DOHH2 (cell line): Measurements from ENCODE around the gene HTRA3.

Source experiments
- CTCF ChIP-seq: fragments of 200-600 bp; sonication (generic); IDR thresholded peaks from one replicate; pipeline ENCODE4 v1.5.1; 2014; ENCODE audit warnings: antibody characterized with exemption, mild to moderate bottlenecking, low read depth, low read length; ENCODE audit not compliant: poor library complexity, severe bottlenecking
- EZH2phosphoT487 ChIP-seq: fragments of 200-600 bp; sonication (generic); IDR thresholded peaks from 2 replicates; pipeline ENCODE4 v1.6.1; 2017; ENCODE audit warnings: borderline replicate concordance, mild to moderate bottlenecking, antibody characterized with exemption, low read length, moderate library complexity, mixed read lengths

GRCh38 chr4:8227771-8228318 is 41.7 kb upstream of the HTRA3 start:
- TF ChIP-seq CTCF (no peak), EZH2phosphoT487 (no peak)
